ENCODE data around the gene LRIG1. TPM values are rescaled to one million over a fixed set of nuclear protein-coding genes. Genes with fewer than 3 reads are reported as not detected.

LRIG1 gene
- total and polyA plus RNA-seq, 2 of the 8 experiments (the other 6 are each of a cell fraction or from before 2014, with no cell fraction given): 78.1 to 88.7 TPM

- TF ChIP-seq MAFK (IDR thresholded peaks at IDR 0.05; ENCODE audit: low read depth, low read length) (no peak), POLR2AphosphoS5 (IDR thresholded peaks at IDR 0.05; ENCODE audit: low read depth, low read length) (no peak), TAF7 (optimal IDR thresholded peaks at IDR 0.05; ENCODE audit: borderline replicate concordance, low read depth, low read length) (no peak), TEAD4 (IDR thresholded peaks at IDR 0.05; ENCODE audit: low read depth, low read length) (no peak), SIN3A (conservative IDR thresholded peaks at IDR 0.05 in 1 of 2, IDR thresholded peaks at IDR 0.05 in 1 of 2; ENCODE audit: low read depth in 1 of 2, low read length in 2 of 2) (no peak), SIX5 (IDR thresholded peaks at IDR 0.05; ENCODE audit: low read depth, low read length) (no peak)
These were observed 30.5 kb downstream of the LRIG1 start (continued) for GRCh38 chr3:66470285-66470684.
